ENCODE measurements around the gene TMEM63A.

GRCh38 chr1:225923381-225923691, 41.2 kb upstream of the TMEM63A start:
- no peak for TF ChIP-seq CTCF (IDR thresholded peaks at IDR 0.05)
- TF ChIP-seq POLR2A (IDR thresholded peaks at IDR 0.05), result no peak
